Measurements from ENCODE around the gene CD22.

CD22 gene

DNA sequence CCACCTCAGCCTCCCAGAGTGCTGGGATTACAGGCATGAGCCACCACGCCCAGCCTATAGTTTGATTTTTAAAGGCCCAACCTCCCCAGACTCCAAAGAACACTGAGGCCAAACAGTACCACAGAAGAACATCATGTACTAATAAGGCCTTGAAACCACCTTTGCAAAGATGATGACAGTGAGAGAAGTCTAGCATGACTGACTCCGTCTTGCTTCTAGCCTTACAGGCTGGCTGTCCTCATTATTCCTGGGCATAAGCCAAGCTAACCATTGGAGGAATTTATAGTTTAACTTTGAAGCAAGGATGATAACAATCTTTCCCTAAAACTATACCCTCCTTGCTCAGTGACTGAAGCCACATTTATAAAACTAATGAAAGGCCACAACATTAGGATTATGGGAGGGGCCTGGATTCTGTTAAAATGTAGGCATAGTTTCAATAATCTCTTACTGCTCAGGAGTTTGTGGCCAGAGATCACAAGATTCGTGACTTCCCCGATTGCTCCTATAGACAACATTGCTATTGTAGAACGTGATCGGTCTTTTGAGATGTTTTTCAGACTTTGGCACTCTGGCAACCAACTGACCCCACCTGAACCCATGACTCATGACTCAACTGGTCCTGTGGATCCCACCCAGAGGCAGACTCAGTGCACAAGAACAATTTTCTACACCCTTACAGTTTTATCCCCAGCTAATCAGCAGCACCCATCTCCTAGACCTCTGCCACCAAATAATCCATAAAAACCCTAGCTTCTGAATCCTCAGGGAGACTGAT lies 59.5 kb downstream of the CD22 start:
- DNase-seq = no peak

DNA sequence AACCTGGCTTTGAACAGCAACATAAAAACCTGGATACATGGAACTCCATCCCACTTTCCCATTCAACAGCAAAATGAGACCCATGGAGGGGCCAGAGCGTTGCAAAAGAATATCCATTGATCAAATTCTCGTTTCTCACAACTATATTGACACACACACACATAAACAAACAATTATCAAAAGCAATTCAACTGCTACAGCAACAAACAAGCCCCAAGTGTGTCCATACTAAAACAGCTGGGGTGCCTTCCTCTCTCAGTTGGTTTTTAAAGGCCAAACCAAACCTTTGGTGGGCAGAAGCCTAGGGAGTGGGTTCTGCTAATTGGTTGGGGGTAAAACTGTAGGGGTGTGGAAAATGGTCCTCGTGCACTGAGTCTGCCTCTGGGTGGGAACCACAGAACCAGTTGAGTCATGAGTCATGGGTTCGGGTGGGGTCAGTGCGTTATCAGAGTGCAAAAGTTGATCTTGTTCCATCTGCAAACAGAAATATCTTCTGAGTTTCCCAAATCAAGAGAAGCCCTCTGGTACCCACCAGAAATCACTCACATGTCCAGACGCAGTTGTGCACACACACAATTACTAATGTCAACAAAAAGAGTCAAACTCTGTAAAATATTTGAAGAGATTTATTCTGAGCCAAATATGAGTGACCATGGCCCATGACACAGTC lies 60.3 kb downstream of the CD22 start:
- no peak for DNase-seq

DNA sequence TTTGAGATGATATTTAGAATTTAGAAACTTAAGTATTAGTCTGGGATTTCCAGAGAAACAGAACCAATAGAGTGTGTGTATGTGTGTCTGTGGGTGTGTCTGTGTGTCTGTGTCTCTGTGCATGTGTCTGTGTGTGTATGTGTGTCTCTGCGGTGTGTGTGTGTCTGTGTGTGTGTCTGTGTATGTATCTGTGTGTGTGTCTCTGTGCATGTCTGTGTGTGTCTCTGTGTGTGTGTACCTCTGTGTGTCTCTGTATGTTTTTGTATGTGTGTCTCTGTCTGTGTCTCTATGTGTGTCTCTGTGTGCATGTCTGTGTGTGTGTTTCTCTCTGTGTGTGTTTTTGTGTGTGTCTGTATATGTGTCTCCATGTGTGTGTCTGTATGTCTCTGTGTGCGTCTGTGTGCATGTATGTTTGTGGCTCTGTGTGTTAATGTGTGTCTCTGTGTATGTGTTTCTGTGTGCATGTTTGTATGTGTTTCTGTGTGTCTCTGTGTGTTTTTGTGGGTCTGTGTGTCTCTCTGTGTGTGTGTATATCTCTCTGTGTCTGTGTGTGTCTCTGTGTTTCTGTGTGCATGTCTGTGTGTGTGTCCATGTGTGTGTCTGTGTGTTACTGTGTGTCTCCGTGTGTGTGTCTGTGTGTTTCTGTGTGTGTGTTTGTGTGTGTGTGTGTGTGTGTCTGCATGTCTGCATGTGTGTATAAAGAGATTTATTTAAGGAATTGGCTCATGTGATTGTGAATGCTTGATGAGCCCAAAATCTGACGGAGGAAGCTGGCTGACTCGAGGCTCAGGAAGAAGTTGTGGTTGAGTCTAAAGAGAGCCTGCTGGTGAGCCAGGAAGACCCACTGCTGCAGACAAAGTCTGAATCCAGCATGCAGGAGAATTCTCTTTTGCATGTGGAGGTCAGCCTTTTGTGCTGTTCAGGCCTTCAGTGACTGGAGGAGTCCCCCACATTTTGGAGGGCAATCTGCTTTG lies 64.0 kb downstream of the CD22 start:
- no peak for DNase-seq

DNA sequence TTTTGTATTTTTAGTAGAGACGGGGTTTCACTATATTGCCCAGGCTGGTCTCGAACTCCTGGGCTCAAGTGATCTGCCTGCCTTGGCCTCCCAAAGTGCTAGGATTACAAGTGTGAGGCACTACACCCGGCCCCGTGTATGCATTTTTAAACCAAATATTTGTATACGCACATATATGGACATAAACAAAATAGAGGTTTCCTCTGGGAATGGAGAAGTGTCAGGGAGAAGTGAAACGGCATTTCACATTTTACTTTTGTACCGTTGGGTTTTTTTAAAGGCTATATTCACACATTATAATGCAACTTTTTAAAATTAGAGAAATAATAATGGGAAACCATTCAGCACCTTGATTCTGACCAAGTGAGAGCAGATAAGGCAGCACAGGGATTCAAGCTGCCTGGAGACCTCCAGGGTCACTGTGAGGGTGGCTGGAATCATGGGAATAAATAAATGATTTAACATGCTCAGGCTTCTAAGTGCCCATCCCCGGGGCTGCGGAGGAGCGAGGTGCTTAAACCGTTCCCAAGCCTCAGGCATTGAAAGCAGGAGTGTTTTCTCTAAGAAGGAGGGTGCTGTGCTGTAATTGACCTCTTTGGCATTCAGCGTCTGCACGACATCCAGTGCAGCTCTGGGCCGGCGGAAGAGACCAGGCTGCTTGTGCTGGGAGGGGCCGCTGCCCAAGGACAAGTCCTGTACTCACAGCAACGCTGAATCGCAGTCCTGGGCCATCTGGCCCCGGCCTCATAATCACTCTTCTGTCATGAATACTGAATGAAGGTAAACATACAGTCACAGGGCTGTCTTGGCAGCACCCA lies 66.6 kb downstream of the CD22 start:
- no peak for DNase-seq

DNA sequence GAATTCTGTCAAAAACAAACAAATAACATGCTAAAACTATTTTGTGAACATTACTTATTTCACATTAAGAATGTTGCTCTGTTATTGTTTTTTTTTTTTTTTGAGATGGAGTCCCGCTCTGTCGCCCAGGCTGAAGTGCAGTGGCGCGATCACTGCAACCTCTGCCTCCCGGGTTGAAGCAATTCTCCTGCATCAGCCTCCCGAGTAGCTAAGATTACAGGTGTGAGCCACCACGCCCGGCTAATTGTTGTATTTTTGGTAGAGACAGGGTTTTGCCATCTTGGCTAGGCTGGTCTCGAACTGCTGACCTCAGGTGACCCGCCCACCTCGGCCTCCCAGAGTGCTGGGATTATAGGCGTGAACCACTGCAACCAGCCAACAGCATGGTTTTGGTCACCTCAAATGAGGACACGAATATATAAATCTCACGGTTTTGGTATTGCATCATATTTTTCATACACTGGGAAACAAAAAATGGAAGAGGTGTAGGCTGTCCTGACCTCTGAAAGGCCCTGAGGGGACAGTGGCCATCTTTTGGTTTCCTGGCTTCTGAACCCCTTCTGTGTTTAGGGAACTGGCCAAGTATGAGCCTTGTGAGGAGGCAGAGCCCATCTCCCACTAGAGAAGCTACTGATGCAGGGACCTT lies 67.4 kb downstream of the CD22 start:
- DNase-seq = no peak

Measured in right kidney (tissue), 1 donor.